Measurements from ENCODE around the gene SUGP2.

The SUGP2 gene

GRCh38 chr19:19061506-19061905, 28.2 kb upstream of the SUGP2 start:
- no peak overlapping the region for H3K4me3 ChIP-seq (ENCODE audit: low read depth, low read length)
- DNase-seq (ENCODE audit: low read depth) = no peak

DNA sequence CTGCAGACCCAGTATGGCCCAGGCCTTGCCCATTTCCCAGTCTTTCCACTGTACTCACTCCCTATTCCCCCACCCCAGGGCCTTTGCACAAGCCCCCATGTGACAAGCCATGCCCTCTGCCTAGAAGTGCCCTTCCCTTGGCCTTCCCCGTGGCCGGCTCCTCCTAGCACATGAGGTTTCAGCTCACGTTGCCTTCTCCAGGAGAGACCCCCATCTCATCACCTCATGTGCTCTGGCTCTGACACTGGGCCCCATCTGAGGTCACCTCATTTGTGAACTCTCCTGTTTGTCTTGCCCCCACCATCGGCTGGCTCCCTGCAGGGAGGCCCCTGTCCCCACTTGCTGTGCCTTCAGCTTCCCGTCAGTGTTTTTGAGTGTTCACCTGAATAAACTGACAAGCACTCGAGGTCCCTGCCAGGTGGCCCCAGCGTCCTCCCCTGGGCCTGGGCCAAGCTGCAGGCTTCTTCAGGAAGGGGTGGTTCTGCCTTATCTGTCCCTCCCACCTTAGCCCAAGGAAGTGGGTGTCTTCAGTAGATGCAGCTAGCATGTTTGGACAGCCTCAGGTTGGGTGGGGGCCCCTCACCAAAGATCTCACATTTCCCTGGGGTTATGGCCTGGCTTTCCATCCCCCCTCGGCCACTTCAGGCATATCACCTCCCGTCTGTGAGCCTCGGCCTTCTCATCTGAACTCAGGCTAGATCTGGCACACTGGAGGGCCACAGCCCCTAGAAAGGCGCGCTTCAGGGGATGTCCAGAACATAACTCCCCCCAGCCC, 26.7 kb upstream of the SUGP2 start:
- H3K4me3 ChIP-seq (ENCODE audit: low read depth, low read length) = no peak overlapping the region
- no peak for DNase-seq (ENCODE audit: low read depth)

GRCh38 chr19:19059018-19059836, 25.9 kb upstream of the SUGP2 start:
- H3K4me3 ChIP-seq (ENCODE audit: low read depth, low read length) = no peak overlapping the region
- no peak for DNase-seq (ENCODE audit: low read depth)

- no peak overlapping the region for H3K4me3 ChIP-seq (ENCODE audit: low read depth, low read length)
- no peak for DNase-seq (ENCODE audit: low read depth)
Observed at GRCh38 chr19:19057720-19058119, 24.4 kb upstream of the SUGP2 start.

DNA sequence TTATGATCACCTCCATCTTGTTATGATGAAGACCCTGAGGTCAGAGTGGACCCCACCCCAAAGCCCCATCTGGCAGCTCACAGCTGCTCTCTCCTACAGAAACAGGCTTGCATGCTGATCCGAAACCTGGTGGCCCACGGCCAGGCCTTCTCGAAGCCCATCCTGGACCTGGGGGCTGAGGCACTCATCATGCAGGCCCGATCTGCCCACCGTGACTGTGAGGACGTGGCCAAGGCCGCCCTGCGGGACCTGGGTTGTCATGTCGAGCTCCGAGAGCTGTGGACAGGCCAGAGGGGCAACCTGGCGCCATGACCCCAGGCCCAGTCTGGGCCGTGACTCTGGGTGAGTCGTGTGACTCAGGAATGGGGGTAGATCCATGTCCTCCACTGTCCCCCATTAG, 24.0 kb upstream of the SUGP2 start:
- no peak overlapping the region for H3K4me3 ChIP-seq (ENCODE audit: low read depth, low read length)
- no peak for DNase-seq (ENCODE audit: low read depth)

GRCh38 chr19:19056636-19057275, 23.4 kb upstream of the SUGP2 start:
- H3K4me3 ChIP-seq (ENCODE audit: low read depth, low read length) = no peak overlapping the region
- DNase-seq (ENCODE audit: low read depth) = no peak

GRCh38 chr19:19055701-19056100, 22.4 kb upstream of the SUGP2 start:
- H3K4me3 ChIP-seq (ENCODE audit: low read depth, low read length) = no peak overlapping the region
- DNase-seq (ENCODE audit: low read depth) = no peak

DNA sequence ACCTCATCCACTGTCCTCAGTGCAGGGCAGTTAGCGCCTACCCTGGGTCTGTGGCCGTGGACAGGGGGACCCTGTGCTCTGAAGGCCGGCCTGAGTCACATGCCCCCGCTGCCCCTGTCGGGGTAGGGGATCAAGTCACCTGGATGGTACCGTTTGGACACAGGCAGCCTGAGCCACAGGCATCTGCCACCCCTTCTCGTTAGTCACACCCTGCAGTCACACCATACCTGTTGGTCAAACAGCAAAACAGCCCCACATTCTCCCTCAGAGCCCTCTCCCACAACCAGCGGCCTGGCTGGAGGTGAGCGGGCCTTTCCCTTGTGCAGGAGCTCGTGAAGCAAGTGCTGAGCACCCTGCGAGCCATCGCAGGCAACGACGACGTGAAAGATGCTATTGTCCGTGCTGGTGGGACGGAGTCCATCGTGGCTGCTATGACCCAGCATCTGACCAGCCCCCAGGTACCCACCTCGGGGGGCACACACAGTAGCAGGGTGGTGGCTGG, 21.7 kb upstream of the SUGP2 start:
- DNase-seq (ENCODE audit: low read depth) = no peak
- H3K4me3 ChIP-seq (ENCODE audit: low read depth, low read length) = no peak overlapping the region

DNA sequence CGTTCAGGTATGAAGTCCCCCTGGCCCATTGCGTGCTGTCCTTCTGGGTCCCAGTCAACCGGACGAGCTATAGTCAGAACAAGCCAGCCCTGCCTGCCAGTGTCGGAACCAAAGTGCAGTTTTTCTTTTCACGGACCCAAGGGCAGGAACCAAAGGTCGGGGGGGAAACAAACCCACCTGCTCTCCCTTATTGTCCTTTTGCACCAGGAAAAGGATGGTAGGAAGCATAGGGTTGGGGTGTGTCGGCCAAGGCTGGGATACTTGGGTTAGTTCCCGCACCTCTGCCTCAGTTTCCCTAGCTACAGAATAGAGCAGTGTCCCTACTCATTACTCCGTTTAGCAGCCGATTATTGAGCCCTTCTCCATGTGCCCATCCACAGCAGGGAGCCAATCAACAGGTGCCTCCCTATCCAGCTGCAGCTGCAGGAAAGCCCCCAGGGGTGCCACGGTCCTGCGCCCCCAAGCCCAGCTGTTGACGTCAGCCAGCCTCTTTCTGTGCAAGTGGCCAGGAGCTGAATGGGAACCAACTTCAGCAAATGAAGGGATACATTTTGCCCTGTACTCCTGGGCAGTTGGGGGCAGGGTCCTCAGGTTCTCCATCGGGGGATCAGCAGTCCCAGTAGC, 21.1 kb upstream of the SUGP2 start:
- H3K4me3 ChIP-seq (ENCODE audit: low read depth, low read length) = no peak overlapping the region
- DNase-seq (ENCODE audit: low read depth) = no peak

- H3K4me3 ChIP-seq (ENCODE audit: low read depth, low read length) = no peak overlapping the region
- DNase-seq (ENCODE audit: low read depth) = no peak
Observed at GRCh38 chr19:19053508-19054314, 20.4 kb upstream of the SUGP2 start.

DNA sequence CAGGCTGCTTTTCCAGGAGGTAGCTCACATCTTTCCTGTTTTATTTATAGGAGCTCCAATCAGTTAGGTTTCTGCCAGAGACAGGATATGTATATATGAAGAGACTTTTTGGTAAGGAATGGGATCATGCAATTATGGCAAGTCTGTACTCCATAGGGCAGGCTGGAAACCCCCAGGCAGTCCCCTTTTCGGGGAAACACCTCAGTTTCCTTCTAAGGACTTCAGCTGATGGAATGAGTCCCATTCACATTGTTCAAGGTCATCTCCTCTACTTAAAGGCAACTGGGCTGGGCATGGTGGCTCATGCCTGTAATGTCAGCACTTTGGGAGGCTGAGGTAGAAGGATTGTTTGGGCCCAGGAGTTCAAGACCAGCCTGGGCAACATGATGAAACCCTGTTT, 19.6 kb upstream of the SUGP2 start:
- no peak for DNase-seq (ENCODE audit: low read depth)
- no peak overlapping the region for H3K4me3 ChIP-seq (ENCODE audit: low read depth, low read length)

GRCh38 chr19:19051478-19052213, 18.3 kb upstream of the SUGP2 start:
- no peak for DNase-seq (ENCODE audit: low read depth)
- H3K4me3 ChIP-seq (ENCODE audit: low read depth, low read length) = no peak overlapping the region

DNA sequence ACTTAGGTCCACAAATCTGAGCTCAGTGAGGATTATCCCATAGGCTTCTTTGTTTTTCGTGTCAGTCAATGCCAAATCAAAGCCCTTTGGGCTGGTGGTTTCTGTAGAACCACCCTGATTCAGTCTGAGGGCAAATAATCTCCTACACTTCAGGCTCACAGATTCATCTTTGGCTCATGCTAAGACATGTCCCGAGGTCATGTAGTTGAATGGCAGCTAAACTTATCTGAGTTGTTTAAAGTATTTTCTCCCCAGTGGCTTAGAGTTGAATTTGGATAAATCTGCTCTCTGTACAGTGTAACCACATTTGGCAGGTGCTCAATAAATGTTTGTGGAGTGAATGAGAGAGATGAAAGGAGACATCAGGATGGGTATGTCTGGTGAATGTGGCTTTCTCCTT, 17.4 kb upstream of the SUGP2 start:
- no peak overlapping the region for H3K4me3 ChIP-seq (ENCODE audit: low read depth, low read length)
- DNase-seq (ENCODE audit: low read depth) = no peak

GRCh38 chr19:19050104-19050503, 16.8 kb upstream of the SUGP2 start:
- no peak for DNase-seq (ENCODE audit: low read depth)

GRCh38 chr19:19049406-19049805, 16.1 kb upstream of the SUGP2 start:
- no peak overlapping the region for H3K4me3 ChIP-seq (ENCODE audit: low read depth, low read length)
- DNase-seq (ENCODE audit: low read depth) = no peak

More at GRCh38 chr19:19050104-19050503, 16.8 kb upstream of the SUGP2 start:
- no peak overlapping the region for H3K4me3 ChIP-seq (ENCODE audit: low read depth, low read length)

DNA sequence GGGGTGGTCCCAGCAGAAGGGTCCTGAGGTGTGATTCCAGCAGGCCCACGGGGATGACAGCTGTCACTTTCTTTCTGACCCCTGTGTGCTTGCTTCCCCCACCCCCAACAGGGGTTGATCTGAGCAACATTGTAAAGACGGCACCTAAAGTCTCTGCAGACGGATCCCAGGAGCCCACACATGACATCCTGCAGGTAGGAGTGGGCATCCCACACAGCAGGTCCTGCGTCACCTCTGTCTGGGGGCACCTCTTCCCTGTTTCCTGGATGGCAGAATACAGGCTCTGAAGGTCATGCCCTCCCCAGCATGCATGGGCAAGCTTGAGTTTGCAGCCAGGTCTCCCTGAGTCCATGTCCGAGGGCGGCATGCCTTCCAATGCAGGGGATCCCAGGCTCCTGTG, 10.6 kb upstream of the SUGP2 start:
- DNase-seq (ENCODE audit: low read depth) = no peak
- H3K4me3 ChIP-seq (ENCODE audit: low read depth, low read length) = no peak overlapping the region

- H3K4me3 ChIP-seq (ENCODE audit: low read depth, low read length) = no peak overlapping the region
- DNase-seq (ENCODE audit: low read depth) = no peak
Observed at GRCh38 chr19:19043481-19043880, 10.2 kb upstream of the SUGP2 start.

DNA sequence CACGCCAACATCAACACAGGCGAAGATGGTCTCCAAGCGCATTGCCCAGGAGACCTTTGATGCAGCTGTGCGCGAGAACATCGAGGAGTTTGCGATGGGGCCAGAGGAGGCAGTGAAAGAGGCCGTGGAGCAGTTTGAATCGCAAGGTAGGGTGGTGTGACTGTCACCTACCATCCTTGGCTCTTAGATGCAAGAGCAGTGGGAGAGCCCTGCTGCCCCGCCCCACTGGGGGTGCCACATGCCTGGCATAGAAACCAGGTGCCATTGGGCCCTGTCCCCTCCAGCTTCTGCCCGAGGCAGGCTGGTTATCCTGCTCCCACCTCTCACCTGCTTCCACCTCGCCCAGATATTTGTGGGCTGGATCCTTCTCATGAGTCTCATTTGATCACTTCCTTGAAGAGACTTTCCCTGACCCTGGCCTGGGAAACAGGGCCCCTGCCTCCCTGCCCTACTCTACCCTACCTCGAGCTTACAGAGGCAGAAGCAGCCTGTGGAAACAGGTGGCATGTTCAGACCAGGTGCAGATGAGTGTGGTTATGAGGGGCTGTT, 9.5 kb upstream of the SUGP2 start:
- H3K4me3 ChIP-seq (ENCODE audit: low read depth, low read length) = no peak overlapping the region
- no peak for DNase-seq (ENCODE audit: low read depth)

Measured in skeletal muscle cell (primary cell).